ENCODE measurements around the gene IGFN1. TPM values are rescaled to one million over a fixed set of nuclear protein-coding genes. Genes with fewer than 3 reads are reported as not detected.

Gene IGFN1
- total RNA-seq: 0.48 TPM in 1 of 2 replicates, not detected in the other

GRCh38 chr1:201190624-201191051 lies at the start of gene IGFN1:
Gene IGFN1, plus strand, starts transcription at chr1:201190824. Its CDS starts 2,470 bp downstream, at chr1:201193294.

DNA sequence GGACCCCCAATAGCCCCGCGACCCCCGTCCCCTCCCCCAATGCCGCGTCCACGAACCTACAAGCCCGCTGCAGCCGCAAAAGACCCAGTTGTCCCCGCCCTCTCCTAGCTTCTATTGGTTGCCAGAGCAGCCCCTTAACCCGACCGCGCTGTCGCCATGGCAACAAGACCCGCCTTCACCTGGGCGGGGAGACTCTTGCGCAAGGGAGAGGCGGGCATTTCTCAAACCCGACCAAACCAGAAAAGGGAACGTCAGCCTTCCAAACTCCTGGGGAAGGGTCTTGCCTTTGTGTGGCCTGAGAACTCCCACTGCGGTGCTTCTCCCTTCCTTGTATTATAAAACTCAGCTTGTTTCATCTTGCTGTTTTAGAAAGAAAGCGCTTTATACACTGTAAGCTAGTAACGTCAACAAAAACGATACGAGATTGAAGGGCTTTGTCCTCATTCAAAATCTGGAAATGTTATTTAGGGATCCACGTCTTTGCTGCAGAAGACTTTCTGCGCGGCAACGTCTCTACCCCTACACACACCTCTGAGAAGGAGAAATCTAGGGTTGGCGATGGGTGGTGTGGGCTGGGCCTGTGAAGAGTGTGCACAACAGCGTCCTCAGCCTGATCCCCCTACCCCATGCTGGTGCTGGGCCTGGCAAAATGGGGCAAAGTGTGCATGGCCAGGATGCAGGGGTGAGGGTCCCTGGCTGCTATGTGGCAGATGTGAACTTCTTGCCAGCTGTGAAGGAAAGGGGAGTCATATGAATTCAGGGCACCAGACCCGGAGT lies 36.0 kb upstream of the IGFN1 start, which contains the start of gene TMEM9:
TMEM9 (minus strand) TSS at position 86 of the 777 bp plus-strand sequence. CDS start 551 bp downstream, outside the sequence.

Other genes with a start within 250 kb of the IGFN1 start
- gene KIF21B, start 167.1 kb upstream of the IGFN1 start, total RNA-seq: 2.2 and 4.0 TPM in 2 replicates
- not detected in 2 replicates for gene CACNA1S, start 78.4 kb upstream of the IGFN1 start, total RNA-seq
- 0.21 TPM in 1 of 2 replicates, not detected in the other for gene ASCL5, start 63.6 kb upstream of the IGFN1 start, total RNA-seq
- 70.3 and 97.8 TPM in 2 replicates for gene TMEM9, start 36.4 kb upstream of the IGFN1 start, total RNA-seq
- 263 and 280 TPM in 2 replicates for gene PKP1, start 92.7 kb downstream of the IGFN1 start, total RNA-seq
- gene TNNT2, start 186.9 kb downstream of the IGFN1 start, total RNA-seq: 0.48 and 1.3 TPM in 2 replicates
- 186 and 189 TPM in 2 replicates for gene LAD1, start 208.5 kb downstream of the IGFN1 start, total RNA-seq
- gene TNNI1, start 230.9 kb downstream of the IGFN1 start, total RNA-seq: under 0.01 TPM in 1 of 2 replicates, not detected in the other

Measured in tracheal epithelial cell (primary cell).